T-helper 17 cell (primary cell): ENCODE results near the gene APCDD1L. TPM values are rescaled to one million over a fixed set of nuclear protein-coding genes. Genes with fewer than 3 reads are reported as not detected.
"Not testable (repeated sequence)": the region's sequence is repeated elsewhere in the genome, so short reads cannot be mapped to it uniquely, and the experiment has no call there.

ENCODE experiments used
- ATAC-seq: fragments of 150-1000 bp; cut with Tn5 transposase; 2 replicates; pipeline ENCODE4 v1.10.0; 2021; ENCODE audit warnings: mild to moderate bottlenecking, moderate library complexity
- DNase-seq, 3 donors: peaks; one replicate each; pipeline versions ENCODE4 v3.0.0 to v3.0.0-alpha.2; 2020 to 2021
- H3K9me3 ChIP-seq: one replicate; pipeline ENCODE4 v1.7.0; 2013; ENCODE audit warnings: low read length, mild to moderate bottlenecking; ENCODE audit not compliant: control insufficient read depth, poor library complexity, severe bottlenecking
- H3K27ac Mint-ChIP-seq: one replicate; pipeline ENCODE4 v1.8.0; 2022; ENCODE audit warnings: mild to moderate bottlenecking, moderate library complexity, mixed read lengths
- H3K27me3 Mint-ChIP-seq: one replicate; pipeline ENCODE4 v1.8.0; 2022; ENCODE audit warnings: mixed read lengths
- H3K36me3 Mint-ChIP-seq: one replicate; pipeline ENCODE4 v1.8.0; 2022; ENCODE audit warnings: low read depth, mixed read lengths
- H3K4me1 Mint-ChIP-seq: one replicate; pipeline ENCODE4 v1.8.0; 2022; ENCODE audit warnings: mild to moderate bottlenecking, mixed read lengths
- H3K4me3 Mint-ChIP-seq: one replicate; pipeline ENCODE4 v1.8.0; 2022; ENCODE audit warnings: mild to moderate bottlenecking, moderate library complexity, mixed read lengths
- total RNA-seq, 4 donors: library from RNA in 2 of 4; stranded (reverse) in 2 of 4; gene quantifications; one replicate each; pipeline ENCODE4 v1.2.3 and lab custom pipeline; 2022 to 2026

Gene APCDD1L
- total RNA-seq, 2 donors from 2014 or later = not detected

- DNase-seq = no peak
- no peak overlapping the region for H3K27ac Mint-ChIP-seq
Measured at GRCh38 chr20:58518896-58519593, 3.8 kb upstream of the APCDD1L start.

GRCh38 chr20:58518387-58518786 lies 3.2 kb upstream of the APCDD1L start:
- Mint-ChIP-seq H3K4me3 (no peak overlapping the region), H3K4me1 (peaks cover 8% of the 10 kb centered on the region), H3K27ac (no peak overlapping the region), H3K36me3 (peaks cover 5% of the 10 kb centered on the region), H3K27me3 (peaks cover 52% of the 10 kb centered on the region)
- H3K9me3 ChIP-seq = no peaks in the 10 kb centered on the region
- no peak for ATAC-seq
- no peak for DNase-seq

More at GRCh38 chr20:58518896-58519593, 3.8 kb upstream of the APCDD1L start:
- no peak overlapping the region for H3K4me3 Mint-ChIP-seq
- peaks cover 48% of the 10 kb centered on the region for H3K27me3 Mint-ChIP-seq
- H3K36me3 Mint-ChIP-seq = peaks cover 5% of the 10 kb centered on the region
- H3K9me3 ChIP-seq = no peaks in the 10 kb centered on the region
- H3K4me1 Mint-ChIP-seq = peaks cover 8% of the 10 kb centered on the region
- ATAC-seq = no peak

- ATAC-seq = no peak
Measured at GRCh38 chr20:58514321-58515232, 622 bp downstream of the APCDD1L start.

DNA sequence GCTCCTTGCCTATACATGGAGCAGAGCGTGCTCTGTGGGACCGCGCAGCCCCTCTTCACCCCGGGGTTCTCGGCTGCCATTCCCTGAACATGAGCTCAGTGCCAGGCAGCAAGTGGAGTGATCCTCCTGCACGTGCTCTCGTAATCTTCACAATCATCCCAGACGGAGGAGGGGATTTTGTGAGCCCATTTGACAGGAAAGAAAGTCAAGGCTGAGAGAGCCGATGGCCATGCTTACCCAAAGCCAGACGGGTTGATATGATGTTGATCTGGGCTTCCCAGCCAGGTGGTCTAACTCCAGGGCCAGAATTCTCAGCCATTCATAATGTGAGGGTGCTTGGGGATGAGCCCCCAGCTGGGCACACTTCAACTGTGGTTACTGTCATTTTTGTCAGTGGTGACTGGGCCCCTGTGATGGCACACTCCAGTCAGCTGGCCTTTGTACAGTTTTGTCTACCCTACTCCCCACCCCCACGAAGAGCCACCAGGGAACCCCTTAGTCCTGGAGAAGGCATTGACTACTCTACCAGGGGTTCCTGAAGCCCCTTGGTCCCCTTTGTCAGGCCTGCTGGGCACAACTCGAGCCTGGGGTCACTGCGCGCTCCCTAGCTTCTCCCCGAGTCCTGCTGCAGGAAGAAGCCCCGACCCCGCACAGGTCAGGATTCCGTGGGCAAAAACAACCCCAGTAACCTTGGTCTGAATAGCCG lies 1.5 kb downstream of the APCDD1L start:
- H3K9me3 ChIP-seq = no peaks in the 10 kb centered on the region
- peaks cover 63% of the 10 kb centered on the region for H3K27me3 Mint-ChIP-seq
- DNase-seq (no peak), ATAC-seq (no peak)
- H3K27ac Mint-ChIP-seq = no peak overlapping the region
- H3K4me1 Mint-ChIP-seq = peaks cover 8% of the 10 kb centered on the region
- peaks cover 5% of the 10 kb centered on the region for H3K36me3 Mint-ChIP-seq
- no peak overlapping the region for H3K4me3 Mint-ChIP-seq

More at GRCh38 chr20:58514321-58515232, 622 bp downstream of the APCDD1L start:
- Mint-ChIP-seq H3K4me3 (no peak overlapping the region), H3K36me3 (peaks cover 5% of the 10 kb centered on the region), H3K27me3 (peaks cover 66% of the 10 kb centered on the region), H3K4me1 (peaks cover 8% of the 10 kb centered on the region), H3K27ac (no peak overlapping the region)
- H3K9me3 ChIP-seq = no peaks in the 10 kb centered on the region
- no peak for DNase-seq

GRCh38 chr20:58512808-58513552 lies 2.2 kb downstream of the APCDD1L start:
- peaks cover 8% of the 10 kb centered on the region for H3K4me1 Mint-ChIP-seq

GRCh38 chr20:58511861-58512260 lies 3.3 kb downstream of the APCDD1L start:
- no peaks in the 10 kb centered on the region for H3K9me3 ChIP-seq
- DNase-seq = no peak
- H3K27me3 Mint-ChIP-seq = peaks cover 44% of the 10 kb centered on the region
- H3K36me3 Mint-ChIP-seq = peaks cover 5% of the 10 kb centered on the region
- H3K4me1 Mint-ChIP-seq = peaks cover 8% of the 10 kb centered on the region
- H3K27ac Mint-ChIP-seq = no peak overlapping the region
- ATAC-seq = no peak
- H3K4me3 Mint-ChIP-seq = no peak overlapping the region

More at GRCh38 chr20:58512808-58513552, 2.2 kb downstream of the APCDD1L start:
- DNase-seq = no peak
- H3K27ac Mint-ChIP-seq = no peak overlapping the region
- no peak for ATAC-seq
- peaks cover 56% of the 10 kb centered on the region for H3K27me3 Mint-ChIP-seq
- peaks cover 5% of the 10 kb centered on the region for H3K36me3 Mint-ChIP-seq
- no peaks in the 10 kb centered on the region for H3K9me3 ChIP-seq
- H3K4me3 Mint-ChIP-seq = no peak overlapping the region

GRCh38 chr20:58511364-58511763 lies 3.8 kb downstream of the APCDD1L start:
- peaks cover 5% of the 10 kb centered on the region for H3K36me3 Mint-ChIP-seq
- H3K4me1 Mint-ChIP-seq = peaks cover 8% of the 10 kb centered on the region
- DNase-seq (no peak), ATAC-seq (no peak)
- peaks cover 40% of the 10 kb centered on the region for H3K27me3 Mint-ChIP-seq
- no peak overlapping the region for H3K4me3 Mint-ChIP-seq
- no peaks in the 10 kb centered on the region for H3K9me3 ChIP-seq
- no peak overlapping the region for H3K27ac Mint-ChIP-seq

DNA sequence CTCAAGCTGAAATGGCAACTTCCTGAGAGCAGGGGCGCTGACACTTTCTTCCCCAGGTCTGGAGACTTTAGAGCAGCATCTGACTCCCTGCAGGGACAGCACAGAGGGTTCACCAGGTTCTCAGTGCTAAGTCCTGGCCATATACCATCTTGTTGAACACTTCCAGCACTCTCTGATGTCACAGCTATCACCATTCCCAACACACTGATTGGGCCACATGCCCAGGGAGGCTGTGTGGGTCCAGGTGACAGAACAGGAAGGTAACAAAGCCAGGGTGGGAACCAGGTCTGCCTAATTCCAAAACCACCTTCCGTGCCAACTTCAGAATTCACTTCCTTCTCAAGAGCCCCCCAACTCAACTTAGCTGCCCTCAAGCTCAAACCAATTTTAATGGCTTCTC lies 4.3 kb downstream of the APCDD1L start:
- Mint-ChIP-seq H3K4me1 (peaks cover 8% of the 10 kb centered on the region), H3K27ac (no peak overlapping the region), H3K4me3 (no peak overlapping the region), H3K36me3 (peaks cover 4% of the 10 kb centered on the region), H3K27me3 (peaks cover 36% of the 10 kb centered on the region)
- no peak for DNase-seq
- ATAC-seq = no peak
- H3K9me3 ChIP-seq = no peaks in the 10 kb centered on the region

GRCh38 chr20:58508762-58509395 lies 6.3 kb downstream of the APCDD1L start:
- H3K27me3 Mint-ChIP-seq = peaks cover 24% of the 10 kb centered on the region
- peaks cover 3% of the 10 kb centered on the region for H3K9me3 ChIP-seq
- no peak overlapping the region for H3K4me3 Mint-ChIP-seq
- H3K4me1 Mint-ChIP-seq = no peaks in the 10 kb centered on the region
- H3K27ac Mint-ChIP-seq = no peak overlapping the region
- DNase-seq (no peak), ATAC-seq (no peak)
- H3K36me3 Mint-ChIP-seq = no peaks in the 10 kb centered on the region

- H3K27me3 Mint-ChIP-seq, ATAC-seq, H3K4me1 Mint-ChIP-seq, H3K36me3 Mint-ChIP-seq, DNase-seq, H3K9me3 ChIP-seq, H3K27ac Mint-ChIP-seq, H3K4me3 Mint-ChIP-seq: not testable (repeated sequence)
Measured at GRCh38 chr20:58506999-58507398, 8.2 kb downstream of the APCDD1L start.

DNA sequence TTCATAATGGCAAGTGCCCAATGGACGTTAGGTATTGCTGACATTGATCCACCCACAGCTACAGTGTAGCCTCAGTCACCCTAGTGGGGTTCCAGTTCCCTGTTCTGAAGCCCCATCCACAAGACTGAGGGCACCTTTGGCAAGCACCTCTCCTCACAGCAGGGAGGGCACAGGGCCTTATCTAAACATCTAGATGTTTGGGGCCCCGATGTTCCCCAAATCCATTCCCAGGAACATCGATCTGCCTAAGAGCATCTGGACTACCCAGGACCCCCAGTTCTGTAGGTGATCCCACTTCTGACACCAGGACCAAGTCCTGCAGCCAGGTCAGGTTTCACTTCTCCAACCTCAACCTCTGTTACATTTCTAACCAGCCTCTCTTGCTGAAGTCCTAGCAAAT lies 10.6 kb downstream of the APCDD1L start:
- Mint-ChIP-seq H3K27ac (no peak overlapping the region), H3K4me1 (no peaks in the 10 kb centered on the region), H3K27me3 (no peaks in the 10 kb centered on the region), H3K4me3 (no peak overlapping the region), H3K36me3 (no peaks in the 10 kb centered on the region)
- H3K9me3 ChIP-seq = peaks cover 3% of the 10 kb centered on the region
- ATAC-seq (no peak), DNase-seq (no peak)

GRCh38 chr20:58503668-58504067 lies 11.5 kb downstream of the APCDD1L start:
- Mint-ChIP-seq H3K4me1 (no peaks in the 10 kb centered on the region), H3K36me3 (no peaks in the 10 kb centered on the region), H3K27me3 (peaks cover 7% of the 10 kb centered on the region), H3K27ac (no peak overlapping the region), H3K4me3 (no peak overlapping the region)
- DNase-seq (no peak), ATAC-seq (no peak)
- H3K9me3 ChIP-seq = peaks cover 3% of the 10 kb centered on the region
